C4-2B (cell line): ENCODE data around the gene COMMD2.

Source experiments
- H3K27ac ChIP-seq: fragments of 450-650 bp; 2 replicates; pipeline ENCODE4 v1.5.1; 2017
- CTCF ChIP-seq: fragments of 450-650 bp; conservative IDR thresholded peaks from 2 replicates; pipeline ENCODE4 v1.5.1; 2017; ENCODE audit warnings: mild to moderate bottlenecking
- ZFX ChIP-seq: fragments of 450-650 bp; IDR thresholded peaks from 2 replicates; pipeline ENCODE4 v1.6.1; 2017

COMMD2 gene

GRCh38 chr3:149752051-149752787 is at the start of gene COMMD2:
TSS of gene COMMD2 (minus strand) at chr3:149752489. CDS start at chr3:149752444, 45 bp downstream.
- H3K27ac ChIP-seq: peak within 1 kb of the TSS; percentile 77
- TF ChIP-seq CTCF: peak; percentile 83
- TF ChIP-seq ZFX: no peak

DNA sequence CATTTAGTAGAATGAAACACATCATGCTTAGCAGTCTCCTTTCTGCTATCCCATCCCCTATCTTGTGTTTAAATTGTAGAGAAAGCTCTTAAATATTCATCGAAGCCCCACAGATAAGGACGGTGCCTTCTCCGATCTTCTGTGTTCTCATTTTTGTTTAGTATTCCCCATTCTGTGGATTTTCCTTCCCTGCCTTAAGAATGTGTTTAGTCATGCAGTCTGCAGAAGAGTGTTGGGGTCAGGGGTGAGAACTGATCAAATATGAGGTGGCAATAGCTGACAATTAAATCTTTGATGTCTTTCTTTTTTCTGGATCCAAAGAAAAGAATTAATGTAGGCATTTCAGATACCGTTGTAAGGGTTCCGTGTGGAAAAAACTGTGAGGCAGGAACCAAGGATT is 49.4 kb upstream of the COMMD2 start:
- no peak overlapping the region for H3K27ac ChIP-seq

GRCh38 chr3:149801195-149801594 is 48.9 kb upstream of the COMMD2 start:
- no peak overlapping the region for H3K27ac ChIP-seq
- TF ChIP-seq CTCF: no peak
- no peak for TF ChIP-seq ZFX

More for the DNA sequence above, 49.4 kb upstream of the COMMD2 start:
- no peak for TF ChIP-seq CTCF
- no peak for TF ChIP-seq ZFX

DNA sequence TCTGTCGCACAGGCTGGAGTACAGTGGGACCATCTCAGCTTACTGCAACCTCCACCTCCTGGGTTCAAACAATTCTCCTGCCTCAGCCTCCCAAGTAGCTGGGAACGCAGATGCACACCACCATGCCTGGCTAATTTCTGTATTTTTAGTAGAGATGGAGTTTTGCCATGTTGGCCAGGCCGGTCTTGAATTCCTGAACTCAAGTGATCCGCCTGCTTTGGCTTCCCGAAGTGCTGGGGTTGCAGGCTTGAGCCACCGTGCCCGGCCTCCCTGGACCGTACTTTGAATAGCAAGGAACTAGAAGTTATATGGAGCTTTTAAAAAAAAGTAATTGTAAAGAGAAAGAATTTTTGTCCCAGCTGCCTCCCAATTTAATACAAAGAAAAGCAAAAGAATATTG is 48.4 kb upstream of the COMMD2 start:
- TF ChIP-seq ZFX (no peak), CTCF (no peak)
- H3K27ac ChIP-seq: no peak overlapping the region

GRCh38 chr3:149796026-149796425 is 43.7 kb upstream of the COMMD2 start:
- TF ChIP-seq ZFX: no peak
- TF ChIP-seq CTCF: no peak
- no peak overlapping the region for H3K27ac ChIP-seq

DNA sequence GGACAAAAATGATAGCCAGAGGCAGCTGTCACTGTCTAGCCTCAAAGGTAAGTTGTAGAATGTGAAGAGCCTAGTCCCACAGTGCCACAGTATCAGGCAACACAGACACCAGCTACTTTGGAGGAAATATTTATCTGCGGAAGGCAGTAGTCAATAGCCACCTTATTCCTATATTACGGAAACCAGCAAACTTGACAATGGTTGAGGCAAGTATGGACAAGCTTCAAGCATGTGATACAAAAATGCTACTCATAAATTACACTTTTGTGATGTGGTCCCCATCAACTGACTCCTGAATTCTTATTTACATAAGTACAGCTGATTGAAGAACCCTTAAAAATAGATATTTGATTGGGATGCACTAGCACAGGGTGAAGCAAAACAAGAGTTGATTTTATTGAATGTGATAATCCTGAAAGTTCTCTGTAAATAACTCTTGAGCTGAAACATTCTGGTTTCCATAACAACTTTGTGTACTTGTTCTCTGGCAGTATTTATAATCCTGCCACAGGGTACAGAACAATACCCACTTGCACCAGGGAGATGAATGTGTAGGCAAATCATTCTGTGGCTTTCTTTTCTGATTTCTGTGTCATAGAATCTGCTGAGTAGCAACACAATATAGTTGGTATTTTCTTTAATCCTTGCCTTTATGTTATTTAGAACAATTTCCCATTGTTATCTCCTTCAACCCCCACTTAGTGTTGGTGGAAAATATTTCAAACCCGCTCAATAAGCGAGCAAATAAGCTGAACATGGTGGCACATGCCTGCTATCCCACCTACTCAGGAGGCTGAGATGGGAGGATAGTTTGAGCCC is 40.4 kb upstream of the COMMD2 start, which contains the start of gene ANKUB1:
TSS of gene ANKUB1 (minus strand) at position 103 of the 819 bp plus-strand sequence. CDS start 188 bp downstream, outside the sequence.
- TF ChIP-seq ZFX: no peak
- H3K27ac ChIP-seq: no peak within 1 kb of the TSS

- H3K27ac ChIP-seq: no peak overlapping the region
- TF ChIP-seq ZFX (no peak), CTCF (no peak)
Observed at GRCh38 chr3:149790698-149791097, 38.4 kb upstream of the COMMD2 start.
